Breast epithelium (tissue), 4 donors: ENCODE measurements around the gene FANCC. TPM values are rescaled to one million over a fixed set of nuclear protein-coding genes. Genes with fewer than 3 reads are reported as not detected.
"Not testable (repeated sequence)": the region's sequence is repeated elsewhere in the genome, so short reads cannot be mapped to it uniquely, and the experiment has no call there.

Experiments
- DNase-seq, 2 donors: peaks; one replicate each; pipeline ENCODE4 v3.0.0-alpha.2; 2019; ENCODE audit warnings: low spot score in 2 of 2
- H3K27ac ChIP-seq, 2 donors: fragments of 200-600 bp; sonication (generic) in 1 of 2; one replicate each; pipeline ENCODE4 v1.5.1; 2016 to 2019; ENCODE audit warnings: mild to moderate bottlenecking in 1 of 2
- H3K27me3 ChIP-seq, 2 donors: fragments of 200-600 bp; sonication (generic) in 1 of 2; one replicate each; pipeline versions ENCODE4 v1.5.1 to v1.6.0; 2017 to 2019; ENCODE audit warnings: control low read depth in 1 of 2, mild to moderate bottlenecking in 1 of 2
- H3K36me3 ChIP-seq: fragments of 200-600 bp; one replicate; pipeline ENCODE4 v1.5.1; 2019
- H3K4me1 ChIP-seq, 2 donors: fragments of 200-600 bp; sonication (generic); one replicate each; pipeline ENCODE4 v1.5.1; 2016 to 2019; ENCODE audit warnings: control low read depth in 1 of 2
- H3K4me3 ChIP-seq, 3 donors: fragments of 200-600 bp; sonication (generic); 1 replicate in 2 of 3; 2 replicates in 1 of 3; pipeline ENCODE4 v1.5.1; 2016 to 2019; ENCODE audit warnings: mild to moderate bottlenecking in 3 of 3, moderate library complexity in 2 of 3
- H3K9me3 ChIP-seq, 2 donors: fragments of 200-600 bp; sonication (generic) in 1 of 2; one replicate each; pipeline ENCODE4 v1.5.1; 2016 to 2019; ENCODE audit warnings: control low read depth in 1 of 2
- CTCF ChIP-seq, 3 donors: fragments of 450-650 bp; IDR thresholded peaks; one replicate each; pipeline ENCODE4 v1.5.1; 2016 to 2017; ENCODE audit warnings: antibody characterized with exemption in 3 of 3, mild to moderate bottlenecking in 3 of 3, moderate library complexity in 3 of 3
- POLR2A ChIP-seq: fragments of 450-650 bp; IDR thresholded peaks from one replicate; pipeline ENCODE4 v1.6.1; 2016; ENCODE audit warnings: antibody characterized with exemption, mild to moderate bottlenecking, moderate library complexity
- POLR2AphosphoS5 ChIP-seq, 3 donors: sonication (generic); formaldehyde crosslinking; IDR thresholded peaks; one replicate each; pipeline ENCODE4 v1.6.1; 2017; ENCODE audit warnings: antibody characterized with exemption in 3 of 3
- intact Hi-C: fragments of 100-400 bp; cut with DNase I; formaldehyde crosslinking; loops from one replicate; pipeline ENCODE4 v1.15.1; 2023; ENCODE audit warnings: low total_unique reads
- total RNA-seq, 3 donors: library from RNA; depleted of rRNA; stranded (reverse); fragments of >200 nt; gene quantifications; one replicate each; pipeline ENCODE4 v1.1.0, GENCODE V29; 2016

The FANCC gene
- total RNA-seq, 3 donors from 2014 or later: 4.2 to 11.4 (median 9.2) TPM

GRCh38 chr9:95204710-95205109, 112.8 kb downstream of the FANCC start:
- Histone ChIP-seq H3K4me1 (no peaks in the 10 kb centered on the region), H3K9me3 (no peaks in the 10 kb centered on the region), H3K27me3 (no peaks in the 10 kb centered on the region), H3K4me3 (no peak overlapping the region), H3K27ac (no peak overlapping the region), H3K36me3 (no peaks in the 10 kb centered on the region)
- intact Hi-C loops: no loop called here
- DNase-seq: no peak
- TF ChIP-seq POLR2AphosphoS5 (IDR thresholded peaks at IDR 0.05) (no peak), POLR2A (no peak), CTCF (IDR thresholded peaks at IDR 0.05) (no peak)

GRCh38 chr9:95204310-95204709, 113.2 kb downstream of the FANCC start:
- no peak for TF ChIP-seq CTCF (IDR thresholded peaks at IDR 0.05)
- no peak for TF ChIP-seq POLR2A
- no peak for TF ChIP-seq POLR2AphosphoS5 (IDR thresholded peaks at IDR 0.05)
- intact Hi-C loops: no loop called here
- H3K4me1 ChIP-seq: no peaks in the 10 kb centered on the region
- no peak overlapping the region for H3K27ac ChIP-seq
- H3K9me3 ChIP-seq: no peaks in the 10 kb centered on the region
- no peak overlapping the region for H3K4me3 ChIP-seq
- no peak for DNase-seq
- H3K36me3 ChIP-seq: no peaks in the 10 kb centered on the region
- no peaks in the 10 kb centered on the region for H3K27me3 ChIP-seq

GRCh38 chr9:95203019-95203418, 114.5 kb downstream of the FANCC start:
- H3K4me3 ChIP-seq, H3K4me1 ChIP-seq, H3K36me3 ChIP-seq, intact Hi-C loops, H3K27ac ChIP-seq, DNase-seq, H3K27me3 ChIP-seq, H3K9me3 ChIP-seq: not testable (repeated sequence)

GRCh38 chr9:95202076-95202681, 115.3 kb downstream of the FANCC start:
- no peak overlapping the region for H3K27ac ChIP-seq

GRCh38 chr9:95201206-95201605, 116.3 kb downstream of the FANCC start:
- no peaks in the 10 kb centered on the region for H3K27me3 ChIP-seq
- H3K9me3 ChIP-seq: no peaks in the 10 kb centered on the region
- H3K27ac ChIP-seq: no peak overlapping the region
- no peak for DNase-seq
- intact Hi-C loops: no loop called here
- TF ChIP-seq POLR2A (no peak), POLR2AphosphoS5 (IDR thresholded peaks at IDR 0.05) (no peak), CTCF (IDR thresholded peaks at IDR 0.05) (no peak)
- H3K4me1 ChIP-seq: no peaks in the 10 kb centered on the region
- no peak overlapping the region for H3K4me3 ChIP-seq
- H3K36me3 ChIP-seq: no peaks in the 10 kb centered on the region

More at GRCh38 chr9:95202076-95202681, 115.3 kb downstream of the FANCC start:
- Histone ChIP-seq H3K36me3 (no peaks in the 10 kb centered on the region), H3K4me1 (no peaks in the 10 kb centered on the region), H3K27me3 (no peaks in the 10 kb centered on the region), H3K9me3 (no peaks in the 10 kb centered on the region), H3K4me3 (no peak overlapping the region)
- intact Hi-C loops: no loop called here
- TF ChIP-seq CTCF (IDR thresholded peaks at IDR 0.05): no peak
- no peak for TF ChIP-seq POLR2AphosphoS5 (IDR thresholded peaks at IDR 0.05)
- TF ChIP-seq POLR2A: no peak
- DNase-seq: no peak
